ENCODE results near the gene NUAK1. TPM values are rescaled to one million over a fixed set of nuclear protein-coding genes. Genes with fewer than 3 reads are reported as not detected.

Gene NUAK1
- polyA plus RNA-seq, 1 donor from 2014 or later = 8.3 TPM

DNA sequence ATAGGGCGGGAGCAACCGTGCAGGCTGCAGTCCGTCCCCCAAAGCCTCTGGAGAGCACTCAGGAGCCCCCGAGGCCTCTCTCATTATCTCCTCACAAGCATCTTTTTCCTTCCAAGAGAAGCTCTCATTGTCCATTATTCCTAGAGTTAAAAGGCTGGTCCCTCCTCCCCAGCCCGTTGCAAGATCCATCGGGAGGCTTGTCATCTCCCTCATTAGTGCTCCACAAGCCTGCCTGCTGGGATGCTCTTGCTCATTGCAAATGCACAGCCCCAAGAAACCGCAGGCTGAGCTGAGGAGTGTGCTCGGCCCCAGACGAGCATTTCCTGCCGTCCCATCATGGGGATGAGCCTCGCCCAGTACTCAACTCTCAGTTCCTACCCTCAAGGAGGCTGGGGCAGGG is 23.3 kb downstream of the NUAK1 start (continued):
- TF ChIP-seq EZH2 (IDR thresholded peaks at IDR 0.05; ENCODE audit: borderline replicate concordance, insufficient read depth, low read length, poor library complexity, severe bottlenecking) = no peak
- TF ChIP-seq EP300 (conservative IDR thresholded peaks at IDR 0.05; ENCODE audit: poor library complexity, severe bottlenecking) = no peak

DNA sequence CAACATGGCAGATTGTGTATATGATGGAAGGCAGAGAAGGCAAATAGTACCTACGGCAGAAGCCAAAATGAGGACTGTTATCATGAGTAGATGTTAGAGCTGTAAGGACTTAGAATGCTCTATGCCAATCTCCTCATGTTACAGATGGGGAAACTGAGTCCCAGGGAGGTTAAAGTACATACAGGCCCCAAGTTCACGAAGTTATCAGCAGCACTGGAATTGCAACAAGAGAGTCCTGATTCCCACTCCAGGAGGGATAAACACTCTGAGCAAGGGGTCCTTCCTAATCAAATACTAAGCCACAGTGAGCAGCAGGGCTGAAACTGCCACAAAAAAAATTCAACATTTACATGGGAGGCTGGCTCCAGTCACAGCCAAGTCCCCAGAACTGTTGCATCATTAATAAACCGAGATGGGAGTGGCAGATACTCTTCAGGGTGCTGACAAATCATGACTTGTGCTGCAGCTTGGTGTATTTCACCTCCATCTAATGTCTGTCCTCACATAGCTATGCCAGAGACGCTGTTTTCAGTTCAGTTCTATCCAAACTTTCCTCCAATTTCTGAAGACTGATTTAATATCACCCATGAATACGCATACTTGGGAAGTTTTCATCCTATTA is 24.2 kb downstream of the NUAK1 start:
- H3K9me2 ChIP-seq (ENCODE audit: insufficient read depth, low read length) = no peaks in the 10 kb centered on the region
- H3K36me3 ChIP-seq (ENCODE audit: insufficient read depth, low read length) = no peaks in the 10 kb centered on the region
- H3K9ac ChIP-seq (ENCODE audit: low read length) = no peak overlapping the region
- H3K27me3 ChIP-seq (ENCODE audit: insufficient read depth, low read depth, low read length) = no peaks in the 10 kb centered on the region
- H3K4me3 ChIP-seq (ENCODE audit: low read length) = no peak overlapping the region
- no peak overlapping the region for H3K4me2 ChIP-seq (ENCODE audit: low read length)
- H3K9me3 ChIP-seq (ENCODE audit: low read length) = no peaks in the 10 kb centered on the region
- H3F3A ChIP-seq (ENCODE audit: insufficient read depth, low read length, poor library complexity, severe bottlenecking) = no peaks in the 10 kb centered on the region
- peaks cover 37% of the 10 kb centered on the region for H3K79me2 ChIP-seq (replicated peaks; ENCODE audit: insufficient read depth, low read length)
- no peak overlapping the region for H2AFZ ChIP-seq (ENCODE audit: low read depth, low read length)
- TF ChIP-seq, protein P1, sequence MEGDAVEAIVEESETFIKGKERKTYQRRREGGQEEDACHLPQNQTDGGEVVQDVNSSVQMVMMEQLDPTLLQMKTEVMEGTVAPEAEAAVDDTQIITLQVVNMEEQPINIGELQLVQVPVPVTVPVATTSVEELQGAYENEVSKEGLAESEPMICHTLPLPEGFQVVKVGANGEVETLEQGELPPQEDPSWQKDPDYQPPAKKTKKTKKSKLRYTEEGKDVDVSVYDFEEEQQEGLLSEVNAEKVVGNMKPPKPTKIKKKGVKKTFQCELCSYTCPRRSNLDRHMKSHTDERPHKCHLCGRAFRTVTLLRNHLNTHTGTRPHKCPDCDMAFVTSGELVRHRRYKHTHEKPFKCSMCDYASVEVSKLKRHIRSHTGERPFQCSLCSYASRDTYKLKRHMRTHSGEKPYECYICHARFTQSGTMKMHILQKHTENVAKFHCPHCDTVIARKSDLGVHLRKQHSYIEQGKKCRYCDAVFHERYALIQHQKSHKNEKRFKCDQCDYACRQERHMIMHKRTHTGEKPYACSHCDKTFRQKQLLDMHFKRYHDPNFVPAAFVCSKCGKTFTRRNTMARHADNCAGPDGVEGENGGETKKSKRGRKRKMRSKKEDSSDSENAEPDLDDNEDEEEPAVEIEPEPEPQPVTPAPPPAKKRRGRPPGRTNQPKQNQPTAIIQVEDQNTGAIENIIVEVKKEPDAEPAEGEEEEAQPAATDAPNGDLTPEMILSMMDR (IDR thresholded peaks at IDR 0.05; ENCODE audit: poor library complexity, severe bottlenecking) = no peak
- TF ChIP-seq, protein P2, sequence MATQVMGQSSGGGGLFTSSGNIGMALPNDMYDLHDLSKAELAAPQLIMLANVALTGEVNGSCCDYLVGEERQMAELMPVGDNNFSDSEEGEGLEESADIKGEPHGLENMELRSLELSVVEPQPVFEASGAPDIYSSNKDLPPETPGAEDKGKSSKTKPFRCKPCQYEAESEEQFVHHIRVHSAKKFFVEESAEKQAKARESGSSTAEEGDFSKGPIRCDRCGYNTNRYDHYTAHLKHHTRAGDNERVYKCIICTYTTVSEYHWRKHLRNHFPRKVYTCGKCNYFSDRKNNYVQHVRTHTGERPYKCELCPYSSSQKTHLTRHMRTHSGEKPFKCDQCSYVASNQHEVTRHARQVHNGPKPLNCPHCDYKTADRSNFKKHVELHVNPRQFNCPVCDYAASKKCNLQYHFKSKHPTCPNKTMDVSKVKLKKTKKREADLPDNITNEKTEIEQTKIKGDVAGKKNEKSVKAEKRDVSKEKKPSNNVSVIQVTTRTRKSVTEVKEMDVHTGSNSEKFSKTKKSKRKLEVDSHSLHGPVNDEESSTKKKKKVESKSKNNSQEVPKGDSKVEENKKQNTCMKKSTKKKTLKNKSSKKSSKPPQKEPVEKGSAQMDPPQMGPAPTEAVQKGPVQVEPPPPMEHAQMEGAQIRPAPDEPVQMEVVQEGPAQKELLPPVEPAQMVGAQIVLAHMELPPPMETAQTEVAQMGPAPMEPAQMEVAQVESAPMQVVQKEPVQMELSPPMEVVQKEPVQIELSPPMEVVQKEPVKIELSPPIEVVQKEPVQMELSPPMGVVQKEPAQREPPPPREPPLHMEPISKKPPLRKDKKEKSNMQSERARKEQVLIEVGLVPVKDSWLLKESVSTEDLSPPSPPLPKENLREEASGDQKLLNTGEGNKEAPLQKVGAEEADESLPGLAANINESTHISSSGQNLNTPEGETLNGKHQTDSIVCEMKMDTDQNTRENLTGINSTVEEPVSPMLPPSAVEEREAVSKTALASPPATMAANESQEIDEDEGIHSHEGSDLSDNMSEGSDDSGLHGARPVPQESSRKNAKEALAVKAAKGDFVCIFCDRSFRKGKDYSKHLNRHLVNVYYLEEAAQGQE (IDR thresholded peaks at IDR 0.05; ENCODE audit: borderline replicate concordance) = no peak
- no peak for TF ChIP-seq SMC3 (conservative IDR thresholded peaks at IDR 0.05; ENCODE audit: poor library complexity)
- TF ChIP-seq EP300 (conservative IDR thresholded peaks at IDR 0.05; ENCODE audit: poor library complexity, severe bottlenecking) = no peak
- TF ChIP-seq POLR2AphosphoS5 (IDR thresholded peaks at IDR 0.05) = no peak
- TF ChIP-seq RAD21 (conservative IDR thresholded peaks at IDR 0.05) = no peak
- TF ChIP-seq EZH2 (IDR thresholded peaks at IDR 0.05; ENCODE audit: borderline replicate concordance, insufficient read depth, low read length, poor library complexity, severe bottlenecking) = no peak
- no peak for TF ChIP-seq TAF1 (IDR thresholded peaks at IDR 0.05; ENCODE audit: low read depth)
- TF ChIP-seq MXI1 (conservative IDR thresholded peaks at IDR 0.05; ENCODE audit: poor library complexity, severe bottlenecking) = no peak
- no peak overlapping the region for H3K27ac ChIP-seq (ENCODE audit: low read length)
- H4K20me1 ChIP-seq (ENCODE audit: insufficient read depth) = no peaks in the 10 kb centered on the region

DNA sequence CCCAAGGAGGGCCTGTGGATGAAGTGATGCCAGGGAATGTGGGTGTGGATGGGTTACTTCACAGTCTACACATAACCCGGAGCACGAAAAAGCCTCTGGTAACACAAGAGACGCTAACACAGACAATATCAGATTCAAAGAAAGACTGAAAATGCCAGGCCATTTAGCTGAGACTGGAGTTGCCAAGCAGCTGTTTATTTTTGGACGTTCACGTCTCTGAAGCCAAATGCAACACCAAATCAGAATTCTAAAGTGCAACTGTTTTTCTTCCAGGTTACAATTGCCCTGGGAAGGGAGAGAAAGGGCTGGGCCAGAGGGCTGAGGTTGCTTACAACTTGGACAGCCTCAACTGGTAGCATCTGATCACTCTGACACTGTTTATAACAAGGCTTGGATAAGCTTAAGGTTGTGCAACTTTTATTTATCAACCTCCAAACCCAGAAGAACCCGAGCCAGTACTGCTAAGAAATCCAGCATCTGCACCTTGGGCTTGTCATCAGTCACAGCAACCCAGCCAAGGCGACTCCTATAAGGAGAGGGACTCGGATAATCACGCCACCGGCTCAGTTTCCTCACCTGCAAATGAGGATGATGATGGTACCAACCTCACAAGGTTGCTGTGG is 24.8 kb downstream of the NUAK1 start:
- no peaks in the 10 kb centered on the region for H4K20me1 ChIP-seq (ENCODE audit: insufficient read depth)

More for the DNA sequence above, 24.8 kb downstream of the NUAK1 start:
- Histone ChIP-seq H3K4me3 (ENCODE audit: low read length) (no peak overlapping the region), H3F3A (ENCODE audit: insufficient read depth, low read length, poor library complexity, severe bottlenecking) (no peaks in the 10 kb centered on the region), H3K9me2 (ENCODE audit: insufficient read depth, low read length) (no peaks in the 10 kb centered on the region), H3K27me3 (ENCODE audit: insufficient read depth, low read depth, low read length) (no peaks in the 10 kb centered on the region), H3K9me3 (ENCODE audit: low read length) (no peaks in the 10 kb centered on the region), H3K4me2 (ENCODE audit: low read length) (no peak overlapping the region), H3K36me3 (ENCODE audit: insufficient read depth, low read length) (no peaks in the 10 kb centered on the region), H2AFZ (ENCODE audit: low read depth, low read length) (no peak overlapping the region), H3K9ac (ENCODE audit: low read length) (no peak overlapping the region), H3K79me2 (replicated peaks; ENCODE audit: insufficient read depth, low read length) (peaks cover 42% of the 10 kb centered on the region), H3K27ac (ENCODE audit: low read length) (no peak overlapping the region)
- TF ChIP-seq, protein P2 (IDR thresholded peaks at IDR 0.05; ENCODE audit: borderline replicate concordance) = no peak
- TF ChIP-seq EP300 (conservative IDR thresholded peaks at IDR 0.05; ENCODE audit: poor library complexity, severe bottlenecking) (no peak), POLR2AphosphoS5 (IDR thresholded peaks at IDR 0.05) (no peak), EZH2 (IDR thresholded peaks at IDR 0.05; ENCODE audit: borderline replicate concordance, insufficient read depth, low read length, poor library complexity, severe bottlenecking) (no peak), SMC3 (conservative IDR thresholded peaks at IDR 0.05; ENCODE audit: poor library complexity) (no peak), TAF1 (IDR thresholded peaks at IDR 0.05; ENCODE audit: low read depth) (no peak), RAD21 (conservative IDR thresholded peaks at IDR 0.05) (no peak), MXI1 (conservative IDR thresholded peaks at IDR 0.05; ENCODE audit: poor library complexity, severe bottlenecking) (no peak)
- TF ChIP-seq, protein P1 (IDR thresholded peaks at IDR 0.05; ENCODE audit: poor library complexity, severe bottlenecking) = no peak
